MM.1S (cell line): ENCODE data around the gene RGS6.

Experiments used
- DNase-seq: peaks from one replicate; pipeline ENCODE4 v3.0.0-alpha.2; 2015
- H2AFZ ChIP-seq: fragments of 300-600 bp; sonication (generic); 2 replicates; pipeline ENCODE4 v1.6.0; 2016; ENCODE audit warnings: antibody characterized with exemption, low read length
- H3F3A ChIP-seq: fragments of 300-600 bp; sonication (generic); 2 replicates; pipeline ENCODE4 v1.6.1; 2016; ENCODE audit warnings: mild to moderate bottlenecking, antibody characterized with exemption, low read length, moderate library complexity, mixed read lengths; ENCODE audit not compliant: insufficient read depth
- H3K27ac ChIP-seq: fragments of 300-600 bp; sonication (generic); 2 replicates; pipeline ENCODE4 v1.5.1; 2016; ENCODE audit warnings: mild to moderate bottlenecking, low read length
- H3K27me3 ChIP-seq: fragments of 300-600 bp; sonication (generic); replicated peaks from 2 replicates; pipeline ENCODE4 v1.6.0; 2016; ENCODE audit warnings: low read length; ENCODE audit not compliant: insufficient read depth
- H3K36me3 ChIP-seq: fragments of 300-600 bp; sonication (generic); replicated peaks from 2 replicates; pipeline ENCODE4 v1.6.1; 2016; ENCODE audit warnings: mild to moderate bottlenecking, low read length, mixed read lengths; ENCODE audit not compliant: insufficient read depth
- H3K4me1 ChIP-seq: fragments of 300-600 bp; sonication (generic); 2 replicates; pipeline ENCODE4 v1.6.1; 2016; ENCODE audit warnings: low read length, mixed read lengths
- H3K4me2 ChIP-seq: fragments of 300-600 bp; sonication (generic); 2 replicates; pipeline ENCODE4 v1.6.0; 2016; ENCODE audit warnings: low read depth, low read length
- H3K4me3 ChIP-seq: fragments of 300-600 bp; sonication (generic); 2 replicates; pipeline ENCODE4 v1.5.1; 2016; ENCODE audit warnings: low read length, mixed read lengths
- H3K79me2 ChIP-seq: fragments of 300-600 bp; sonication (generic); 2 replicates; pipeline ENCODE4 v1.6.1; 2016; ENCODE audit warnings: mixed run types, low read length, mixed read lengths
- H3K9ac ChIP-seq: fragments of 300-600 bp; sonication (generic); 2 replicates; pipeline ENCODE4 v1.6.1; 2016; ENCODE audit warnings: low read length, mixed read lengths
- H3K9me2 ChIP-seq: fragments of 300-600 bp; sonication (generic); replicated peaks from 2 replicates; pipeline ENCODE4 v1.6.1; 2016; ENCODE audit warnings: mild to moderate bottlenecking, low read length, mixed read lengths; ENCODE audit not compliant: insufficient read depth
- H3K9me3 ChIP-seq: fragments of 300-600 bp; sonication (generic); replicated peaks from 2 replicates; pipeline ENCODE4 v1.6.1; 2016; ENCODE audit warnings: mild to moderate bottlenecking, low read length, mixed read lengths; ENCODE audit not compliant: insufficient read depth
- H4K20me1 ChIP-seq: fragments of 300-600 bp; sonication (generic); 2 replicates; pipeline ENCODE4 v1.6.1; 2016; ENCODE audit warnings: mild to moderate bottlenecking, low read length, moderate library complexity, mixed read lengths; ENCODE audit not compliant: insufficient read depth
- EZH2 ChIP-seq: fragments of 300-600 bp; sonication (generic); optimal IDR thresholded peaks from 2 replicates; pipeline ENCODE3; 2017; ENCODE audit warnings: low read depth, mild to moderate bottlenecking, antibody characterized with exemption, low read length, mixed read lengths
- EZH2phosphoT487 ChIP-seq: fragments of 300-600 bp; sonication (generic); IDR thresholded peaks from 2 replicates; pipeline ENCODE4 v1.6.1; 2018; ENCODE audit warnings: antibody characterized with exemption, low read length
- TF ChIP-seq, protein P1 (sequence below): fragments of 300-600 bp; sonication (generic); IDR thresholded peaks from 2 replicates; pipeline ENCODE4 v1.5.1; 2016; ENCODE audit warnings: antibody characterized with exemption, low read length, mixed read lengths

Gene RGS6

GRCh38 chr14:72026536-72026935 lies 94.3 kb downstream of the RGS6 start:
- H3K9me2 ChIP-seq = no peaks in the 10 kb centered on the region
- H3K9ac ChIP-seq = no peak overlapping the region
- no peaks in the 10 kb centered on the region for H3K4me1 ChIP-seq

GRCh38 chr14:72027061-72027460 lies 94.8 kb downstream of the RGS6 start:
- Histone ChIP-seq H3K27ac (no peak overlapping the region), H3K4me1 (no peaks in the 10 kb centered on the region), H3K4me2 (no peak overlapping the region), H3K27me3 (no peaks in the 10 kb centered on the region), H4K20me1 (no peaks in the 10 kb centered on the region), H3K4me3 (no peak overlapping the region), H3K9ac (no peak overlapping the region), H3K9me3 (no peaks in the 10 kb centered on the region), H2AFZ (no peak overlapping the region), H3K36me3 (no peaks in the 10 kb centered on the region), H3K79me2 (no peaks in the 10 kb centered on the region), H3K9me2 (no peaks in the 10 kb centered on the region), H3F3A (no peaks in the 10 kb centered on the region)
- no peak for DNase-seq
- TF ChIP-seq, protein P1, sequence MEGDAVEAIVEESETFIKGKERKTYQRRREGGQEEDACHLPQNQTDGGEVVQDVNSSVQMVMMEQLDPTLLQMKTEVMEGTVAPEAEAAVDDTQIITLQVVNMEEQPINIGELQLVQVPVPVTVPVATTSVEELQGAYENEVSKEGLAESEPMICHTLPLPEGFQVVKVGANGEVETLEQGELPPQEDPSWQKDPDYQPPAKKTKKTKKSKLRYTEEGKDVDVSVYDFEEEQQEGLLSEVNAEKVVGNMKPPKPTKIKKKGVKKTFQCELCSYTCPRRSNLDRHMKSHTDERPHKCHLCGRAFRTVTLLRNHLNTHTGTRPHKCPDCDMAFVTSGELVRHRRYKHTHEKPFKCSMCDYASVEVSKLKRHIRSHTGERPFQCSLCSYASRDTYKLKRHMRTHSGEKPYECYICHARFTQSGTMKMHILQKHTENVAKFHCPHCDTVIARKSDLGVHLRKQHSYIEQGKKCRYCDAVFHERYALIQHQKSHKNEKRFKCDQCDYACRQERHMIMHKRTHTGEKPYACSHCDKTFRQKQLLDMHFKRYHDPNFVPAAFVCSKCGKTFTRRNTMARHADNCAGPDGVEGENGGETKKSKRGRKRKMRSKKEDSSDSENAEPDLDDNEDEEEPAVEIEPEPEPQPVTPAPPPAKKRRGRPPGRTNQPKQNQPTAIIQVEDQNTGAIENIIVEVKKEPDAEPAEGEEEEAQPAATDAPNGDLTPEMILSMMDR = no peak

More at GRCh38 chr14:72026536-72026935, 94.3 kb downstream of the RGS6 start:
- Histone ChIP-seq H3K9me3 (no peaks in the 10 kb centered on the region), H4K20me1 (no peaks in the 10 kb centered on the region), H3F3A (no peaks in the 10 kb centered on the region), H3K79me2 (no peaks in the 10 kb centered on the region), H3K27ac (no peak overlapping the region), H2AFZ (no peak overlapping the region), H3K36me3 (no peaks in the 10 kb centered on the region), H3K4me2 (no peak overlapping the region), H3K27me3 (no peaks in the 10 kb centered on the region), H3K4me3 (no peak overlapping the region)
- TF ChIP-seq, protein P1 = no peak
- TF ChIP-seq EZH2 = no peak
- no peak for DNase-seq

DNA sequence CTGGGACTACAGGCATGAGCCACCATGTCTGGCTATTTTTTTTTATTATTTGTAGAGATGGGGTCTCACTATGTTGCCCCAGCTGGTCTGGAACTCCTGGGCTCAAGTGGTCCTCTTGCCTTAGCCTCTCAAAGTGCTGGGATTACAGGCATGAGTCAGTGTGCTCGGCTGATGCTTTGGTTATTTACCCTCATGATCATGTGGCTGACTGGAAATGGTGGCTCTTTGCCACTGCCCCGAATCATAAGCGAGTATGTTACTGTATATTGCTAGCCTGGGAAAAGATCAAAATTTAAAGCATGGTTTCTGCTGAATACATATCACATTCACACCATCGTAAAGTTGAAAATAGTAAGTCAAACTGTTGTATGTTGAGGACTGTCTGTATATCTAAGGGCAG lies 101.1 kb downstream of the RGS6 start:
- H3K9me3 ChIP-seq = no peaks in the 10 kb centered on the region
- no peaks in the 10 kb centered on the region for H3K36me3 ChIP-seq
- TF ChIP-seq EZH2 = no peak
- TF ChIP-seq, protein P1 = no peak
- TF ChIP-seq EZH2phosphoT487 = no peak
- no peak overlapping the region for H2AFZ ChIP-seq
- no peaks in the 10 kb centered on the region for H4K20me1 ChIP-seq
- no peaks in the 10 kb centered on the region for H3F3A ChIP-seq
- H3K9me2 ChIP-seq = no peaks in the 10 kb centered on the region
- H3K4me3 ChIP-seq = no peak overlapping the region
- H3K27me3 ChIP-seq = no peaks in the 10 kb centered on the region
- no peaks in the 10 kb centered on the region for H3K4me1 ChIP-seq
- no peak for DNase-seq
- no peak overlapping the region for H3K27ac ChIP-seq
- H3K79me2 ChIP-seq = no peaks in the 10 kb centered on the region
- H3K4me2 ChIP-seq = no peak overlapping the region
- no peak overlapping the region for H3K9ac ChIP-seq

DNA sequence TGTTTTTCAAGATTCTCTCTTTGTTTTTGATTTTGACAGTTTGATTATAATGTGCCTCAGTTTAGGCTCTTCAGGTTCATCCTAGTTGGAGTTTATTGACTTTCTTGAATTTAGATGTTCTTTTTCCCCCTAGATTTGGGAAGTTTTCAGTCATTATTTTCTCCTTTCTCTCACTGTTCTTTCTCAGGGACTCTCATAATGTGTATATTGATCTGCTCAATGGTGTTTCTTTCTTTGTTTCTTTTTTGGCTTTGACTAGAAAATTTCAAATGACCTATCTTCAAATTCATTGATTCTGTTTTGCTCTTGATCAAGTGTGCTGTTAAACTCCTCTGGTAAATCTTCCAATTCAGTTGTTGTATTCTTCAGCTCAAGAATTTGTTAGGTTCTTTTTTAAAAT lies 108.3 kb downstream of the RGS6 start:
- DNase-seq = no peak
- H3K9ac ChIP-seq = no peak overlapping the region
- no peaks in the 10 kb centered on the region for H3K9me2 ChIP-seq

More for the DNA sequence above, 108.3 kb downstream of the RGS6 start:
- Histone ChIP-seq H3K4me3 (no peak overlapping the region), H4K20me1 (no peaks in the 10 kb centered on the region), H3K9me3 (no peaks in the 10 kb centered on the region), H3F3A (no peaks in the 10 kb centered on the region), H3K27ac (no peak overlapping the region), H3K36me3 (no peaks in the 10 kb centered on the region), H3K4me2 (no peak overlapping the region), H3K27me3 (no peaks in the 10 kb centered on the region), H3K4me1 (no peaks in the 10 kb centered on the region), H2AFZ (no peak overlapping the region), H3K79me2 (no peaks in the 10 kb centered on the region)
- TF ChIP-seq EZH2 (no peak), EZH2phosphoT487 (no peak)
- TF ChIP-seq, protein P1 = no peak
